Psoas muscle (tissue), 8 donors: ENCODE results near the gene KIF1A. TPM values are rescaled to one million over a fixed set of nuclear protein-coding genes. Genes with fewer than 3 reads are reported as not detected.

Experiments used
- ATAC-seq, 4 donors: fragments of 200-7000 bp; cut with Tn5 transposase; one replicate each; pipeline ENCODE4 v1.9.1; 2020; ENCODE audit warnings: moderate library complexity in 3 of 4, mild to moderate bottlenecking in 2 of 4
- DNase-seq, 2 donors: peaks; one replicate each; pipeline ENCODE4 v3.0.0-alpha.2; 2020
- H3K27ac ChIP-seq: fragments of 200-600 bp; one replicate; pipeline ENCODE4 v1.8.0; 2022
- H3K27me3 ChIP-seq, 3 donors: fragments of 200-600 bp in 1 of 3; one replicate each; pipeline versions ENCODE4 v1.6.1 to v1.8.0; 2013 to 2022; ENCODE audit warnings: low read length in 2 of 3, mild to moderate bottlenecking in 2 of 3, moderate library complexity in 1 of 3; ENCODE audit not compliant: insufficient read depth in 3 of 3
- H3K36me3 ChIP-seq, 2 donors: fragments of 200-600 bp in 1 of 2; one replicate each; pipeline versions ENCODE4 v1.6.1 to v1.8.0; 2013 to 2022; ENCODE audit warnings: low read depth in 1 of 2, mild to moderate bottlenecking in 1 of 2, moderate library complexity in 1 of 2; ENCODE audit not compliant: insufficient read depth in 1 of 2
- H3K4me1 ChIP-seq: fragments of 200-600 bp; one replicate; pipeline ENCODE4 v1.8.0; 2022
- H3K4me3 ChIP-seq: fragments of 200-600 bp; one replicate; pipeline ENCODE4 v1.8.0; 2022; ENCODE audit warnings: mild to moderate bottlenecking
- H3K9me3 ChIP-seq: fragments of 200-600 bp; one replicate; pipeline ENCODE4 v1.8.0; 2022
- WGBS, 3 donors: extraction: QIAGEN DNeasy Blood & Tissue Kit; methylation state at CpG; one replicate each; pipeline versions ENCODE4 v1.1.6 to v1.1.7; 2013; 5-methylcytosine and 5-hydroxymethylcytosine counted together
- intact Hi-C, 2 donors: fragments of 100-400 bp; cut with DNase I; formaldehyde crosslinking; loops; one replicate each; pipeline versions ENCODE4 v1.11.0 to v1.14.2; 2022
- polyA plus RNA-seq, 3 donors: library from polyadenylated mRNA; stranded (reverse); fragments of 200-250 nt; gene quantifications; one replicate each; pipeline ENCODE4 v1.2.3, GENCODE V29; 2013
- total RNA-seq, 4 donors: library from RNA; stranded (reverse); fragmentation: NEBNext Ultra II Directional in 2 of 4; extraction: Animal tissue kit (Norgen Biotek cat#: 25700) in 2 of 4; gene quantifications; one replicate each; pipeline versions ENCODE4 v1.2.1 to v1.2.4, GENCODE V29; 2021 to 2023
- TF ChIP-seq, protein P1 (sequence below): fragments of 200-600 bp; IDR thresholded peaks from one replicate; pipeline ENCODE4 v1.8.0; 2022; ENCODE audit warnings: antibody characterized with exemption
- donor health status: healthy with polysubstance abuse.
- donor health status: DM: no; HTN: no; CAD: no; lungs with moderate emphysema.
- donor health status: Bipolar disorder and iron deficiency.
- donor health status: healthy.
- donor health status: DM: yes; HTN: yes; CAD: no.
- donor health status: DM: no; HTN: no; CAD: no.
- donor health status: DM: no; HTN: no; CAD: no.
- donor health status: DM: yes; HTN: yes; CAD: no.

The KIF1A gene
- total and polyA plus RNA-seq, 7 donors, result 0.01 to 1.2 (median 0.12) TPM; not detected in 2

DNA sequence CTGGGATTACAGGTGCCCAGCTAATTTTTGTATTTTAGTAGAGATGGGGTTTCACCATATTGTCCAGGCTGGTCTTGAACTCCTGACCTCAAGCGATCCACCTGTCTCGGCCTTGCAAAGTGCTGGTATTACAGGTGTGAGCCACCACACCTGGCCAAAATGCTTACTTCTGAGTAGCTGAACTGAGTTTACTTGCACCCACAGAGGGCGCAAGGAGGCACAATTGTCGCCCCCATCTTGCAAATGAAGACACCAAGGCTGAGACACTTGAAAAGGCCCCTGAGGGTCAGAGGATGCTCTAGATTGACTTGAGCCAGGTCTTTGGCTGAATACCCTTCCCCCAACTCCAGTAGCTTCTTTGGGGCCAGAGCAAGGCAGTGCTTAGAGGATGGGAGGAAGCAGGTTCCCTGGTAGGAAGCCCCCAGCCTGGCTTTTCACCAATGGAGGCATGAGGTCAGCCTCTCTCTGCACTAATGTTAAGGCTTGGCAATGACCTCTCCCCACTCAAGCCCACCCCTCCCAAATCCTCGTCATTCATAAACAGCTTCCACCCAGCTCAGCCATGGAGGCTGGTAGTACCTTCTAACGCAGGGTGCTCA lies 14.5 kb upstream of the KIF1A start:
- DNase-seq (no peak), ATAC-seq (no peak)
- 87 to 93% (median 89%) methylated on average over 6 of the region's 6 CpGs for WGBS, 3 donors
- intact Hi-C loops, result no loop called here
- H3K9me3 ChIP-seq, result no peaks in the 10 kb centered on the region
- H3K36me3 ChIP-seq, result no peaks in the 10 kb centered on the region
- no peak overlapping the region for H3K4me3 ChIP-seq
- peaks cover 4% of the 10 kb centered on the region for H3K4me1 ChIP-seq
- TF ChIP-seq, protein P1, sequence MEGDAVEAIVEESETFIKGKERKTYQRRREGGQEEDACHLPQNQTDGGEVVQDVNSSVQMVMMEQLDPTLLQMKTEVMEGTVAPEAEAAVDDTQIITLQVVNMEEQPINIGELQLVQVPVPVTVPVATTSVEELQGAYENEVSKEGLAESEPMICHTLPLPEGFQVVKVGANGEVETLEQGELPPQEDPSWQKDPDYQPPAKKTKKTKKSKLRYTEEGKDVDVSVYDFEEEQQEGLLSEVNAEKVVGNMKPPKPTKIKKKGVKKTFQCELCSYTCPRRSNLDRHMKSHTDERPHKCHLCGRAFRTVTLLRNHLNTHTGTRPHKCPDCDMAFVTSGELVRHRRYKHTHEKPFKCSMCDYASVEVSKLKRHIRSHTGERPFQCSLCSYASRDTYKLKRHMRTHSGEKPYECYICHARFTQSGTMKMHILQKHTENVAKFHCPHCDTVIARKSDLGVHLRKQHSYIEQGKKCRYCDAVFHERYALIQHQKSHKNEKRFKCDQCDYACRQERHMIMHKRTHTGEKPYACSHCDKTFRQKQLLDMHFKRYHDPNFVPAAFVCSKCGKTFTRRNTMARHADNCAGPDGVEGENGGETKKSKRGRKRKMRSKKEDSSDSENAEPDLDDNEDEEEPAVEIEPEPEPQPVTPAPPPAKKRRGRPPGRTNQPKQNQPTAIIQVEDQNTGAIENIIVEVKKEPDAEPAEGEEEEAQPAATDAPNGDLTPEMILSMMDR, result no peak
- no peak overlapping the region for H3K27ac ChIP-seq
- peaks cover 0 to 22% (median 2%) of the 10 kb centered on the region in 3 donors for H3K27me3 ChIP-seq

- no peak overlapping the region for H3K4me3 ChIP-seq
- DNase-seq (no peak), ATAC-seq (no peak)
- WGBS, 3 donors, result 73 to 93% (median 77%) methylated on average over 7 to 8 of the region's 8 CpGs
- no peak overlapping the region for H3K27ac ChIP-seq
- TF ChIP-seq, protein P1, result no peak
- peaks cover 4% of the 10 kb centered on the region for H3K4me1 ChIP-seq
- H3K36me3 ChIP-seq, result no peaks in the 10 kb centered on the region
- H3K9me3 ChIP-seq, result no peaks in the 10 kb centered on the region
- peaks cover 0 to 29% (median 2%) of the 10 kb centered on the region in 3 donors for H3K27me3 ChIP-seq
- intact Hi-C loops, result no loop called here
Measured at GRCh38 chr2:240833724-240834285, 13.8 kb upstream of the KIF1A start.

GRCh38 chr2:240832921-240833494 lies 13.0 kb upstream of the KIF1A start:
- 64 to 72% (median 68%) methylated on average over 13 of the region's 13 CpGs for WGBS, 3 donors
- no peak overlapping the region for H3K4me3 ChIP-seq
- H3K9me3 ChIP-seq, result no peaks in the 10 kb centered on the region
- no peak overlapping the region for H3K27ac ChIP-seq
- DNase-seq (no peak), ATAC-seq (no peak)
- no peaks in the 10 kb centered on the region for H3K36me3 ChIP-seq
- intact Hi-C loops, result no loop called here
- peaks cover 0 to 37% (median 2%) of the 10 kb centered on the region in 3 donors for H3K27me3 ChIP-seq
- peaks cover 4% of the 10 kb centered on the region for H3K4me1 ChIP-seq
- TF ChIP-seq, protein P1, result no peak

DNA sequence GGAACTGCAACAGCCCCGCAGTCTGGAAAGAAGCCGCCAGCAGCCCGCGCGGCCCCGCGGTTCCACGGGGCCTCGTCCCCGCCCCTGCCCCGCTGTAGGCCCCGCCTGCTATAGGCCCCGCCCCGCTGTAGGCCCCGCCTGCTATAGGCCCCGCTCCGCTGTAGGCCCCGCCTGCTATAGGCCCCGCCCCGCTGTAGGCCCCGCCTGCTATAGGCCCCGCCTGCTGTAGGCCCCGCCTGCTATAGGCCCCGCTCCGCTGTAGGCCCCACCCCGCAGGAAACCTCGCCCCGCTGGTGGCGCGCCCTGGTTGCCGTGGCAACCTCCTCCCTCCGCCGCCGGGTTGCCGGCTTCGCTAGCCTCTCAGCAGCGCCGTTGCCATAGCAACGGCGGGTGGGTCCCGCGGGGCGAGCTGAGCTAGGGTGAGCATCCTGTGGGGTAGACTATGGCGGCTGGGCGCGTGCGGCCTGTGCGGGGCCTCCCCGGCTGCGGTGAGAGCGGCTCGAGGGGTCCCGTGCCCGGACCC lies 12.2 kb upstream of the KIF1A start:
- H3K36me3 ChIP-seq, result no peaks in the 10 kb centered on the region
- H3K27me3 ChIP-seq, result peaks cover 0 to 44% (median 5%) of the 10 kb centered on the region in 3 donors
- peaks cover 4% of the 10 kb centered on the region for H3K4me1 ChIP-seq
- WGBS, 3 donors, result 6 to 10% (median 6%) methylated on average over 41 to 54 of the region's 54 CpGs
- no peak overlapping the region for H3K27ac ChIP-seq
- no peaks in the 10 kb centered on the region for H3K9me3 ChIP-seq
- intact Hi-C loops, result no loop called here
- H3K4me3 ChIP-seq, result peak overlapping the region; percentile 42
- ATAC-seq (peak; percentile 61 to 90 (median 79)), DNase-seq (peak; percentile 89 to 95)
- TF ChIP-seq, protein P1, result no peak
